Natural killer cell (primary cell): ENCODE results near the gene PSMD13. TPM values are rescaled to one million over a fixed set of nuclear protein-coding genes. Genes with fewer than 3 reads are reported as not detected.
"Not testable (repeated sequence)": the region's sequence is repeated elsewhere in the genome, so short reads cannot be mapped to it uniquely, and the experiment has no call there.

ENCODE experiments used
- ATAC-seq, 3 donors: fragments of 150-1000 bp in 2 of 3; fragments of 200-7000 bp in 1 of 3; cut with Tn5 transposase; 1 replicate in 1 of 3; 2 replicates in 2 of 3; pipeline ENCODE4 v1.10.0; 2021; ENCODE audit warnings: mild to moderate bottlenecking in 2 of 3, moderate library complexity in 2 of 3
- DNase-seq, 2 donors: peaks; one replicate each; pipeline versions ENCODE4 v3.0.0 to v3.0.0-alpha.2; 2013 to 2021; ENCODE audit warnings: mixed read lengths in 1 of 2
- H3K27ac ChIP-seq: one replicate; pipeline ENCODE4 v1.5.1; 2013; ENCODE audit warnings: mild to moderate bottlenecking, low read length
- H3K27me3 ChIP-seq: one replicate; pipeline ENCODE4 v1.6.1; 2013; ENCODE audit warnings: low read length; ENCODE audit not compliant: control insufficient read depth, insufficient read depth
- H3K36me3 ChIP-seq: one replicate; pipeline ENCODE4 v1.6.1; 2013; ENCODE audit warnings: low read length; ENCODE audit not compliant: control insufficient read depth, insufficient read depth
- H3K4me1 ChIP-seq: one replicate; pipeline ENCODE4 v1.6.1; 2013; ENCODE audit warnings: low read length; ENCODE audit not compliant: control insufficient read depth, insufficient read depth
- H3K4me3 ChIP-seq: one replicate; pipeline ENCODE4 v1.5.1; 2013; ENCODE audit warnings: low read length
- H3K9me3 ChIP-seq: one replicate; pipeline ENCODE4 v1.6.1; 2013; ENCODE audit warnings: low read length; ENCODE audit not compliant: control insufficient read depth, insufficient read depth
- H3K27ac Mint-ChIP-seq, 2 donors: one replicate each; pipeline ENCODE4 v1.8.0; 2022; ENCODE audit warnings: mild to moderate bottlenecking in 2 of 2, mixed read lengths in 2 of 2, moderate library complexity in 1 of 2
- H3K27me3 Mint-ChIP-seq, 2 donors: one replicate each; pipeline ENCODE4 v1.8.0; 2022; ENCODE audit warnings: low read depth in 2 of 2, mixed read lengths in 2 of 2
- H3K36me3 Mint-ChIP-seq: one replicate; pipeline ENCODE4 v1.8.0; 2022; ENCODE audit warnings: mixed read lengths
- H3K4me1 Mint-ChIP-seq, 2 donors: one replicate each; pipeline ENCODE4 v1.8.0; 2022; ENCODE audit warnings: mixed read lengths in 2 of 2
- H3K4me3 Mint-ChIP-seq: one replicate; pipeline ENCODE4 v1.8.0; 2022; ENCODE audit warnings: mild to moderate bottlenecking, moderate library complexity, mixed read lengths
- H3K9me3 Mint-ChIP-seq, 2 donors: one replicate each; pipeline ENCODE4 v1.8.0; 2022; ENCODE audit warnings: mixed read lengths in 2 of 2
- WGBS: methylation state at CpG from one replicate; pipeline ENCODE4 v1.1.7; 2013; ENCODE audit warnings: missing lambda C conversion rate; ENCODE audit not compliant: insufficient coverage; 5-methylcytosine and 5-hydroxymethylcytosine counted together
- intact Hi-C: fragments of 100-400 bp; cut with micrococcal nuclease; formaldehyde crosslinking; loops from one replicate; pipeline ENCODE4 v1.14.2; 2022
- total RNA-seq, 4 donors: library from RNA; stranded (reverse); fragments of 120-200 nt in 1 of 4; gene quantifications; one replicate each; pipeline versions ENCODE4 v1.2.3 to v1.2.4, GENCODE V29; 2013 to 2022
- TF ChIP-seq, protein P1 (sequence below): fragments of 200-600 bp; IDR thresholded peaks from one replicate; pipeline ENCODE4 v1.8.0; 2022; ENCODE audit warnings: antibody characterized with exemption

PSMD13 gene
- total RNA-seq, 3 donors from 2014 or later (not counting 1 experiment from before 2014, with no cell fraction given): 94.6 to 111 (median 104) TPM

GRCh38 chr11:285894-286220 lies 49.1 kb downstream of the PSMD13 start:
- Histone ChIP-seq H3K27me3 (peaks cover 20% of the 10 kb centered on the region), H3K4me1 (peaks cover 82% of the 10 kb centered on the region), H3K27ac (no peak overlapping the region), H3K36me3 (peaks cover 2% of the 10 kb centered on the region), H3K4me3 (no peak overlapping the region), H3K9me3 (no peaks in the 10 kb centered on the region)
- no peak overlapping the region for H3K27ac Mint-ChIP-seq
- 94% methylated on average over 8 of the region's 8 CpGs for WGBS
- no peak overlapping the region for H3K4me3 Mint-ChIP-seq
- TF ChIP-seq, protein P1, sequence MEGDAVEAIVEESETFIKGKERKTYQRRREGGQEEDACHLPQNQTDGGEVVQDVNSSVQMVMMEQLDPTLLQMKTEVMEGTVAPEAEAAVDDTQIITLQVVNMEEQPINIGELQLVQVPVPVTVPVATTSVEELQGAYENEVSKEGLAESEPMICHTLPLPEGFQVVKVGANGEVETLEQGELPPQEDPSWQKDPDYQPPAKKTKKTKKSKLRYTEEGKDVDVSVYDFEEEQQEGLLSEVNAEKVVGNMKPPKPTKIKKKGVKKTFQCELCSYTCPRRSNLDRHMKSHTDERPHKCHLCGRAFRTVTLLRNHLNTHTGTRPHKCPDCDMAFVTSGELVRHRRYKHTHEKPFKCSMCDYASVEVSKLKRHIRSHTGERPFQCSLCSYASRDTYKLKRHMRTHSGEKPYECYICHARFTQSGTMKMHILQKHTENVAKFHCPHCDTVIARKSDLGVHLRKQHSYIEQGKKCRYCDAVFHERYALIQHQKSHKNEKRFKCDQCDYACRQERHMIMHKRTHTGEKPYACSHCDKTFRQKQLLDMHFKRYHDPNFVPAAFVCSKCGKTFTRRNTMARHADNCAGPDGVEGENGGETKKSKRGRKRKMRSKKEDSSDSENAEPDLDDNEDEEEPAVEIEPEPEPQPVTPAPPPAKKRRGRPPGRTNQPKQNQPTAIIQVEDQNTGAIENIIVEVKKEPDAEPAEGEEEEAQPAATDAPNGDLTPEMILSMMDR: no peak
- ATAC-seq (no peak), DNase-seq (no peak)
- H3K36me3 Mint-ChIP-seq: no peaks in the 10 kb centered on the region
- peaks cover 0 to 34% of the 10 kb centered on the region in 2 donors for H3K27me3 Mint-ChIP-seq
- no peaks in the 10 kb centered on the region for H3K9me3 Mint-ChIP-seq
- peaks cover 29 to 55% of the 10 kb centered on the region in 2 donors for H3K4me1 Mint-ChIP-seq
- intact Hi-C loops: no loop called here

GRCh38 chr11:286977-287820 lies 50.4 kb downstream of the PSMD13 start:
- H3K36me3 ChIP-seq, ATAC-seq, intact Hi-C loops, H3K9me3 Mint-ChIP-seq, H3K36me3 Mint-ChIP-seq, H3K27me3 ChIP-seq, H3K9me3 ChIP-seq: not testable (repeated sequence)
- Histone ChIP-seq H3K4me1 (peaks cover 76% of the 10 kb centered on the region), H3K4me3 (peak overlapping the region; percentile 79), H3K27ac (peak overlapping the region; percentile 11)
- WGBS: 62% methylated on average over 25 of the region's 27 CpGs
- H3K27me3 Mint-ChIP-seq: peaks cover 0 to 22% of the 10 kb centered on the region in 2 donors
- DNase-seq: peak in 1 of 2 donors; percentile 89
- H3K27ac Mint-ChIP-seq: peak overlapping the region in 1 of 2 donors; percentile 91
- peaks cover 26 to 51% of the 10 kb centered on the region in 2 donors for H3K4me1 Mint-ChIP-seq
- H3K4me3 Mint-ChIP-seq: peak overlapping the region; percentile 94

DNA sequence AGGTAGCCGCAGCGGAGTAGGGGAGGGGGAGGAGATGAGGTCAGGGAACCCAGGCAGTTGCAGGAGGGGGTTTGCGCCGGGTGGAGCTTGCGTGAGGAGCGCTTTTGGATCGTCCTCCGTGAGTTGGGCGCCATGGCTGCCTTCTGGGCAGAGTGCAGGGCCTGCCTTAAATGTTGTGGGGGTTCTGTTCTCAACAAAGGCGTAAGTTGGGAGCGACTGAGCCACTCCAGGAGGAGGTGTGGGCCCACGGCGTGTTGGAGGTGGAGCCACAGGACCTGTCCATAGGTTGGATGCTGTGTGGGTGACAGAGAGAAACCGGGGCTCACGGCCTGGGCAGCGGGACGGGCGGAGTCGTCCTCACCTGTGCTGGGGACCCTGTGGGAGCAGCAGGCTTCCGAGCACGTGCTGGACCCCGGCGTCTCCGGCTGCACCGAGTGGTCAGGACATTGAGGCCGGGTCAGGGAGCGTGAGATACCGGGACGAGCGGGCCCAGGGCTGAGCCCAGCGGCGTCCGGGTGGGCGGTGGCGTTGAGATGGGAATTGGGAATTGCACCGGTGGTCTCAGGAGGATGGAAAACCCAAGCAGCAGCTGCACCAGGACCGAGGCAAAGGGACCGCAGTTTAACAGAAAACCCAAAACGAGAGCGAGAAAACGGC lies 51.2 kb downstream of the PSMD13 start:
- peak overlapping the region; percentile 94 for H3K4me3 Mint-ChIP-seq

More for the DNA sequence above, 51.2 kb downstream of the PSMD13 start:
- Histone ChIP-seq H3K4me1 (peaks cover 74% of the 10 kb centered on the region), H3K27me3 (no peaks in the 10 kb centered on the region), H3K36me3 (peaks cover 7% of the 10 kb centered on the region), H3K4me3 (peak overlapping the region; percentile 79), H3K9me3 (no peaks in the 10 kb centered on the region), H3K27ac (peak overlapping the region; percentile 68)
- H3K9me3 Mint-ChIP-seq: no peaks in the 10 kb centered on the region
- no peaks in the 10 kb centered on the region for H3K36me3 Mint-ChIP-seq
- DNase-seq (peak; percentile 19 to 87), ATAC-seq (peak in 1 of 3 donors; percentile 2)
- TF ChIP-seq, protein P1: no peak
- WGBS: 17% methylated on average over 41 of the region's 41 CpGs
- H3K4me1 Mint-ChIP-seq: peaks cover 26 to 43% of the 10 kb centered on the region in 2 donors
- peaks cover 0 to 15% of the 10 kb centered on the region in 2 donors for H3K27me3 Mint-ChIP-seq
- H3K27ac Mint-ChIP-seq: peak overlapping the region; percentile 75 to 91
- intact Hi-C loops: no loop called here
